Activated T-cell treated with anti-CD3 and anti-CD28 coated beads for 24 hours (primary cell): ENCODE results near the gene ZNF425.
A peak's percentile ranks its signal among the peaks of the same experiment; 100 is the strongest.
"Not testable (repeated sequence)": the region's sequence is repeated elsewhere in the genome, so short reads cannot be mapped to it uniquely, and the experiment has no call there.

Source experiments
- DNase-seq: peaks from one replicate; pipeline ENCODE4 v3.0.0-alpha.2; 2020; ENCODE audit warnings: low read depth

ZNF425 gene

DNA sequence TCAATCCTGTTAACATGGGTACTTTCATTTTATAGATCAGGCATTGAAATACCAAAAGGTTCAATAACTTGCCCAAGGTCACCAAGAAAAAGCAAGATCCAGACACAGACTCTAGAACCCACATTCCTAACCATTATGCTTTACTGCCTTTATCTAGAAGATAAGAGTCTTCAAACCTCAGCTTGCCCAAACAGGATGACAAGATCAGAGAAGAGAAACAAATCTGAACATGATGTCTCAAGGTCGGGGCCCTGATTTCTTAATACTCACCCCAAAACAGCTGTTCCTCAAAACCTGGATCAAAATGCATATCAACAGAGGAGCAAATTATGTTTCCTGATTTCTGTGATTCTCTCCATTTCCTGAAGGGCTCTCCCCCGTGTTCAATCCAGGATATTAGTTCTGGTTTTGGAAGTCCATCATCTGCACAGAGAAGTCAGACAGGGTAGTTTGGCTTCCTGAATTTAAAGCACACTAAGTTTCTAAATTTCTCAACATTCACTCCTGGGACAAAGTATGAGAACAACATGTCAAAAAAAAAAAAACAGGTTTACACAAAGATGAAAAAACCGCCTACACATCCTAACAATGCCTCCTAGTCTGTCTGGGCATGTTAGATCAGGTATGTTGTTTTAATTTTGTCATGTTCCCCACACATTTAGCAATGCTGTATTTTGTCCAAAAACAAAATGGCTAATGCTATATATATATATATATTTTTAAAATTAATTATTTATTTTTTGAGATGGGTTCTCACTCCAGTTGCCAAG is 51.8 kb downstream of the ZNF425 start:
- DNase-seq: no peak

- DNase-seq: no peak
Observed at GRCh38 chr7:149072438-149072775, 53.7 kb downstream of the ZNF425 start.

GRCh38 chr7:149071641-149072437 is 54.3 kb downstream of the ZNF425 start:
- peak; percentile 30 for DNase-seq

- no peak for DNase-seq
Observed at GRCh38 chr7:149071182-149071635, 54.9 kb downstream of the ZNF425 start.

GRCh38 chr7:149070372-149071125 is 55.6 kb downstream of the ZNF425 start:
- no peak for DNase-seq

DNA sequence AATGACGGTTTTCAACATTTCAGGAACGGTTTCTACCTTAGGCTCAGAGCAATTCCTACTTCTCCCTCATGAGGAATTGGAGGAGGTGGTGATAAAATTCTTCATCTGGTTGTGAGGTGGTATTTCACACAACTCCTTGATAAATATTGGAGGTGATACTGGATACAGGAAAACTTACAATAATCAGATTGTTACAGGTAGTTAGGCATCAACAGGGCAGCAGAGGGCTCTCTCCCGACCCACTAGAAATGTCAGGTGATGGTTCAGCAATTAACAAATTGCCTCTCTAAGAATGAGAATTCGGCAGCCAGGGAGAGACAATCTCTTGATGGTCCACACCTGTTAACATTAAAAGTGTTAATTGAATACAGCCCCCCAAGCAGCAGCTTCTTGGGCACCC is 58.3 kb downstream of the ZNF425 start:
- DNase-seq: no peak

GRCh38 chr7:149063476-149063875 is 62.6 kb downstream of the ZNF425 start:
- DNase-seq: no peak

GRCh38 chr7:149062217-149062899 is 63.8 kb downstream of the ZNF425 start:
- DNase-seq: not testable (repeated sequence)

- DNase-seq: no peak
Observed at GRCh38 chr7:149060156-149060555, 66.0 kb downstream of the ZNF425 start.

DNA sequence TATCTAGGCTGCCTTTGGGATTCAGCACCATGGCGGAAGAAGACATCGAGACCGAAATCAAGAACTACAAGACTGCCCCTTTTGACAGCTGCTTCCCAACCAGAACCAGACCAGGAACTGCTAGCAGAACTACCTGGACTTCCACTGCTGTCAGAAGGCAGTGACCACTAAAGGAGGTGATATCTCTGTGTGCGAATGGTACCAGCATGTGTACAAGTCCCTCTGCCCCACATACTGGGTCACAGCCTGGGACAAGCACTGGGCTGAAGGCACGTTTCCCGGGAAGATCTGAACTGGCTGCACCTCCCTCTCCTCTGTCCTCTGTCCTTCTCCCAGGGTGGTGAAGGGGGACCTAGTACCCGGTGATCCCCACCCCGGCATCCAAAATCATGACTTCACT is 72.2 kb downstream of the ZNF425 start:
- no peak for DNase-seq

DNA sequence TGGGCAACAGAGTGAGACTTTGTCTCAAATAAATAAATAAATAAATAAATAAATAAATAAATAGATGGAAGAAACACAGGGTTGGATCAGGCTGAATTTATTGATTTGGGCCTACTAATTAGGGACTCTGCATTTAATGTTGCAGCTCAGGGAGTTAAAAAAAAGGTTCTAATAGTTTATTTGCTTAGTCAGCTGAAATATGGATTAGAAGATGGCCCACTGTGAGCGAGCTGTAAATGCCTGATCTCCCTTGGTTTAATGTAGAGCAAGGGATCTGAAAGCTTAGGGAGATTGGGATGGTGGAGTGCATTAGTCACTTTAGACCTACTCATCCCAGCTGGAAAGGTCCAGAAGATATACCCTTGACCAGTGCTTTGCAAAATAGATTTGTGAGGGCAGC is 72.7 kb downstream of the ZNF425 start:
- no peak for DNase-seq
